Mesenchymal stem cell (in vitro differentiated cells and primary cell): Measurements from ENCODE around the gene FIGLA.

Source experiments
- DNase-seq: peaks from one replicate; pipeline ENCODE4 v3.0.0-alpha.2; 2013
- H2AFZ ChIP-seq: one replicate; pipeline ENCODE4 v1.6.1; 2013; ENCODE audit warnings: low read depth, mild to moderate bottlenecking, control low read depth, inconsistent platforms, low read length, moderate library complexity
- H2AK5ac ChIP-seq: 2 replicates; pipeline ENCODE4 v1.6.1; 2013; ENCODE audit warnings: low read length, moderate library complexity, mild to moderate bottlenecking, inconsistent platforms; ENCODE audit not compliant: severe bottlenecking
- H2BK120ac ChIP-seq: one replicate; pipeline ENCODE4 v1.6.1; 2013; ENCODE audit warnings: low read depth, mild to moderate bottlenecking, inconsistent platforms, low read length, moderate library complexity
- H2BK12ac ChIP-seq, 2 experiments: one replicate each; pipeline ENCODE4 v1.6.1; 2013; ENCODE audit warnings: inconsistent platforms in 2 of 2, low read length in 2 of 2, mild to moderate bottlenecking in 2 of 2, moderate library complexity in 2 of 2, control low read depth in 1 of 2
- H2BK15ac ChIP-seq: one replicate; pipeline ENCODE4 v1.6.1; 2013; ENCODE audit warnings: mild to moderate bottlenecking, low read depth, inconsistent platforms; ENCODE audit not compliant: poor library complexity, severe bottlenecking
- H2BK5ac ChIP-seq: 2 replicates; pipeline ENCODE4 v1.6.1; 2013; ENCODE audit warnings: low read depth, mild to moderate bottlenecking, low read length, control low read depth, inconsistent platforms; ENCODE audit not compliant: poor library complexity, severe bottlenecking
- H3K14ac ChIP-seq, 2 experiments: one replicate each; pipeline ENCODE4 v1.6.1; 2013; ENCODE audit warnings: inconsistent platforms in 2 of 2, low read length in 2 of 2, control low read depth in 1 of 2, mild to moderate bottlenecking in 1 of 2, moderate library complexity in 1 of 2
- H3K18ac ChIP-seq, 2 experiments: one replicate each; pipeline ENCODE4 v1.6.1; 2013; ENCODE audit warnings: inconsistent platforms in 2 of 2, low read length in 2 of 2, control low read depth in 1 of 2, low read depth in 1 of 2, mild to moderate bottlenecking in 1 of 2
- H3K23ac ChIP-seq, 2 experiments: one replicate each; pipeline ENCODE4 v1.6.1; 2013; ENCODE audit warnings: inconsistent platforms in 2 of 2, low read length in 2 of 2, mild to moderate bottlenecking in 2 of 2, moderate library complexity in 2 of 2, control low read depth in 1 of 2
- H3K27ac ChIP-seq: 2 replicates; pipeline ENCODE4 v1.5.1; 2013; ENCODE audit warnings: mild to moderate bottlenecking, moderate library complexity, low read length, control low read depth, inconsistent platforms; ENCODE audit not compliant: poor library complexity, severe bottlenecking
- H3K27me3 ChIP-seq, 2 experiments: 2 replicates each; pipeline versions ENCODE4 v1.6.1 to v1.7.0; 2013; ENCODE audit warnings: low read length in 2 of 2, mild to moderate bottlenecking in 2 of 2, moderate library complexity in 2 of 2, control low read depth in 1 of 2, inconsistent platforms in 1 of 2; ENCODE audit not compliant: control insufficient read depth in 1 of 2, insufficient read depth in 1 of 2
- H3K36me3 ChIP-seq, 2 experiments: 2 replicates each; pipeline versions ENCODE4 v1.6.1 to v1.7.0; 2013; ENCODE audit warnings: low read length in 2 of 2, control low read depth in 1 of 2, inconsistent platforms in 1 of 2, low read depth in 1 of 2, mild to moderate bottlenecking in 1 of 2; ENCODE audit not compliant: insufficient read depth in 2 of 2, control insufficient read depth in 1 of 2
- H3K4ac ChIP-seq, 2 experiments: one replicate each; pipeline ENCODE4 v1.6.1; 2013; ENCODE audit warnings: inconsistent platforms in 2 of 2, low read length in 2 of 2, mild to moderate bottlenecking in 2 of 2, moderate library complexity in 2 of 2, control low read depth in 1 of 2, low read depth in 1 of 2
- H3K4me1 ChIP-seq: 2 replicates; pipeline ENCODE4 v1.6.1; 2013; ENCODE audit warnings: low read depth, low read length, control low read depth; ENCODE audit not compliant: control insufficient read depth, insufficient read depth
- H3K4me2 ChIP-seq: 2 replicates; pipeline ENCODE4 v1.6.1; 2013; ENCODE audit warnings: low read length, mild to moderate bottlenecking, inconsistent platforms; ENCODE audit not compliant: poor library complexity, severe bottlenecking
- H3K4me3 ChIP-seq, 2 experiments: 2 replicates each; pipeline versions ENCODE4 v1.5.1 to v1.7.0; 2013; ENCODE audit warnings: low read length in 2 of 2, mild to moderate bottlenecking in 2 of 2, control low read depth in 1 of 2, low read depth in 1 of 2; ENCODE audit not compliant: insufficient read depth in 1 of 2
- H3K79me1 ChIP-seq: replicated peaks from 2 replicates; pipeline ENCODE4 v1.6.1; 2013; ENCODE audit warnings: mild to moderate bottlenecking, control low read depth, low read length, inconsistent platforms; ENCODE audit not compliant: poor library complexity, severe bottlenecking
- H3K9ac ChIP-seq: 2 replicates; pipeline ENCODE4 v1.7.0; 2013; ENCODE audit warnings: mild to moderate bottlenecking, low read length, moderate library complexity
- H3K9me3 ChIP-seq: 2 replicates; pipeline ENCODE4 v1.7.0; 2013; ENCODE audit warnings: mild to moderate bottlenecking, low read length; ENCODE audit not compliant: control insufficient read depth
- H4K8ac ChIP-seq: one replicate; pipeline ENCODE4 v1.6.1; 2013; ENCODE audit warnings: inconsistent platforms, mild to moderate bottlenecking, low read length, moderate library complexity
- H4K91ac ChIP-seq: one replicate; pipeline ENCODE4 v1.6.1; 2013; ENCODE audit warnings: mild to moderate bottlenecking, low read length, inconsistent platforms
- WGBS: methylation state at CpG from one replicate; pipeline ENCODE4 v1.1.7; 2013; ENCODE audit warnings: mixed read lengths; 5-methylcytosine and 5-hydroxymethylcytosine counted together

FIGLA gene

DNA sequence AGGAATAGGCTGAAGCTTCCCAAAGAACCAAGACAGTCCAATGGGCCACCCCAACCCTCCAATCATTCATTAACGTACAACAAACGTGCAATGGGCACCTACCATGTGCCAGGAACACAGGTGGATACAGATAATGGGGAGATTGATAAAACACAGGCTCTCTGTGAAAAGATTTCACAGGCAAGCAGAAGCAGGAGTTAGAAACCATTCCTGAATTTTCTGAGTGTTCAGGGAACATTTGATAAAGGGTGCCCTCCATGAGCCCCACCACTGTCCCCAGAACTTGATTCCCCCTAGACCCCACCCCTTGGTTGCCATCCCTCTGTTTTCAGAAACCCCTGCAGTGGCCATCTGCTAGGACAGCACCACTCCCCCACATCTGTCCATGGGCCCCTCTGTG, 43.7 kb upstream of the FIGLA start:
- Histone ChIP-seq H3K4ac (no peak overlapping the region), H3K4me2 (no peak overlapping the region), H2BK12ac (no peak overlapping the region), H2BK120ac (no peak overlapping the region), H3K27me3 (peaks cover 37 to 68% of the 10 kb centered on the region in 2 experiments), H2AFZ (no peak overlapping the region), H3K36me3 (no peaks in the 10 kb centered on the region), H3K23ac (no peak overlapping the region), H4K8ac (no peak overlapping the region), H3K4me1 (no peaks in the 10 kb centered on the region), H3K9me3 (no peaks in the 10 kb centered on the region), H3K9ac (no peak overlapping the region), H2BK15ac (no peak overlapping the region), H3K27ac (no peak overlapping the region), H3K79me1 (no peaks in the 10 kb centered on the region), H2BK5ac (no peak overlapping the region), H3K14ac (no peak overlapping the region), H4K91ac (no peak overlapping the region), H2AK5ac (no peak overlapping the region), H3K4me3 (no peak overlapping the region), H3K18ac (no peak overlapping the region)
- 74% methylated on average over 2 of the region's 2 CpGs for WGBS
- DNase-seq, result no peak

DNA sequence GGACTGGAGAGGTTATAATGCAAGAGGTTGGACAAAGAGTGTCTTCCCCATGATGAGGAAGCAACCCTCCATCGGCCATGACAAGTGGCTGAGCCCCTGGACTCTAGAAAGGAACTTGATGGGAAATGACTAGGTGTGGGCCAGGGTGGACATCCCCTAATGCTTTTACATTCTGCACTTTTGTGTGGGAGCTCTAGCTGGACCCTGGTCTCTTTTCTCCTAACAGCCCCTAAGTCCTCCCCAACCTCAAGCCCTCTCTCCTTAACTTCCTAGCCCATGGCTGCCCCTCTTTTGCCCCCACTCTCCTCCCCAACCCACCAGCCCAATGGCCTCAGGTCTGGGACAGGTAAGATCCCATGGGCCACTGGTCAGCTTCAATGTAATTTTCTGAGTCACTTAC, 42.8 kb upstream of the FIGLA start:
- WGBS, result 65% methylated on average over 1 of the region's 1 CpG
- H3K4me1 ChIP-seq, result no peaks in the 10 kb centered on the region
- H4K8ac ChIP-seq, result no peak overlapping the region
- no peak overlapping the region for H2BK12ac ChIP-seq
- H3K9ac ChIP-seq, result no peak overlapping the region
- H3K23ac ChIP-seq, result no peak overlapping the region
- H3K9me3 ChIP-seq, result no peaks in the 10 kb centered on the region
- H2AK5ac ChIP-seq, result no peak overlapping the region
- H2BK120ac ChIP-seq, result no peak overlapping the region
- peaks cover 40 to 64% of the 10 kb centered on the region in 2 experiments for H3K27me3 ChIP-seq
- no peak overlapping the region for H3K4ac ChIP-seq
- H3K27ac ChIP-seq, result no peak overlapping the region
- no peak overlapping the region for H3K18ac ChIP-seq
- no peak overlapping the region for H3K14ac ChIP-seq
- no peaks in the 10 kb centered on the region for H3K36me3 ChIP-seq
- H2BK5ac ChIP-seq, result no peak overlapping the region
- H2BK15ac ChIP-seq, result no peak overlapping the region
- H2AFZ ChIP-seq, result no peak overlapping the region
- no peak overlapping the region for H3K4me2 ChIP-seq
- no peak for DNase-seq
- H4K91ac ChIP-seq, result no peak overlapping the region
- H3K79me1 ChIP-seq, result no peaks in the 10 kb centered on the region
- no peak overlapping the region for H3K4me3 ChIP-seq

DNA sequence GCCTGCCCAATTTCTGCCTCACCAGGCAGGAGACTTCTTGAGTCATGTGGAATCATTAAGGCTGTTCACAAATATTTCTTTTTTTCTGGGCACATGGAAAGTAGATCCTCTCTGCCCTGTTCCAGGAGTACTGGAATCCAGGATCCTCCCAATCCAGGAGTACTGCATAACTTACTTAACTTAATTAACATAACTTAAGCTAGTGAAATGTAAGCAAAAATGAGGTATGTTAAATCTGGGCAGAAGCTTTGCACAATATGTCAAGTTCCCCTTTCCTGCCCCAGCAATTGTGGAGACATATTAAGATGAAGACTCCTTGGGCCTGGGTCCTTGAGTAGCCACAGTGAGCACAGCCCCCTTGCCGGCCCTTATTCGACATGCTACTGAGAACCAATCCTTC, 41.9 kb upstream of the FIGLA start:
- Histone ChIP-seq H3K4me1 (no peaks in the 10 kb centered on the region), H3K4ac (no peak overlapping the region), H4K8ac (no peak overlapping the region), H2AFZ (no peak overlapping the region), H3K79me1 (no peaks in the 10 kb centered on the region), H3K14ac (no peak overlapping the region), H3K4me3 (no peak overlapping the region), H3K4me2 (no peak overlapping the region), H2AK5ac (no peak overlapping the region), H3K27ac (no peak overlapping the region), H2BK15ac (no peak overlapping the region), H3K36me3 (no peaks in the 10 kb centered on the region), H3K23ac (no peak overlapping the region), H3K18ac (no peak overlapping the region), H3K9me3 (no peaks in the 10 kb centered on the region), H3K27me3 (peaks cover 39 to 60% of the 10 kb centered on the region in 2 experiments), H3K9ac (no peak overlapping the region), H2BK120ac (no peak overlapping the region), H2BK12ac (no peak overlapping the region), H4K91ac (no peak overlapping the region), H2BK5ac (no peak overlapping the region)
- 100% methylated on average over 2 of the region's 2 CpGs for WGBS
- DNase-seq, result no peak

DNA sequence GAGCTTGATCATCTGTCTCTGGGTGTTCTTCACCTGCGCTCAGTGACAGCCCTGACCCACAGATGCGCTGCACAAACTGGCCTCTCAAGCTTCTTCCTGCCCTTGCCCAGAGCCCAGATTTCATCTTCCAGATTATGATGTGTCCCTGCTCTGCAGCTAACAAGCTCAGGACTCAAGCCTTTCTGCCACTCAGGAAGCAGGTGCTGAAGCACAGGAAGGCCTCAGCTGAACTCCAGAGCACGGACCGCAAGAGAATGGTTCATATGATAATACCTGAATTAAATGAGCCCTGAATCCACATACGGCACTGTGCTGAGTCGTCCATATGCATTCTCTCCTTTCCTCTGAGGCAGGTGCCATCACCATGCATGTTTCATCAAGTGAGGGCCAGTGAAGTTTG, 41.4 kb upstream of the FIGLA start:
- Histone ChIP-seq H3K18ac (no peak overlapping the region), H3K4ac (no peak overlapping the region), H3K4me3 (no peak overlapping the region), H2AK5ac (no peak overlapping the region), H3K14ac (no peak overlapping the region), H2AFZ (no peak overlapping the region), H3K27me3 (peaks cover 34 to 56% of the 10 kb centered on the region in 2 experiments), H3K27ac (no peak overlapping the region), H3K9me3 (no peaks in the 10 kb centered on the region), H3K79me1 (no peaks in the 10 kb centered on the region), H3K23ac (no peak overlapping the region), H2BK120ac (no peak overlapping the region), H3K4me2 (no peak overlapping the region), H3K9ac (no peak overlapping the region), H2BK15ac (no peak overlapping the region), H4K91ac (no peak overlapping the region), H3K36me3 (no peaks in the 10 kb centered on the region), H4K8ac (no peak overlapping the region), H2BK12ac (no peak overlapping the region), H3K4me1 (no peaks in the 10 kb centered on the region), H2BK5ac (no peak overlapping the region)
- 84% methylated on average over 6 of the region's 6 CpGs for WGBS
- no peak for DNase-seq
